Measurements from ENCODE around the gene NR2E1.

NR2E1 gene

DNA sequence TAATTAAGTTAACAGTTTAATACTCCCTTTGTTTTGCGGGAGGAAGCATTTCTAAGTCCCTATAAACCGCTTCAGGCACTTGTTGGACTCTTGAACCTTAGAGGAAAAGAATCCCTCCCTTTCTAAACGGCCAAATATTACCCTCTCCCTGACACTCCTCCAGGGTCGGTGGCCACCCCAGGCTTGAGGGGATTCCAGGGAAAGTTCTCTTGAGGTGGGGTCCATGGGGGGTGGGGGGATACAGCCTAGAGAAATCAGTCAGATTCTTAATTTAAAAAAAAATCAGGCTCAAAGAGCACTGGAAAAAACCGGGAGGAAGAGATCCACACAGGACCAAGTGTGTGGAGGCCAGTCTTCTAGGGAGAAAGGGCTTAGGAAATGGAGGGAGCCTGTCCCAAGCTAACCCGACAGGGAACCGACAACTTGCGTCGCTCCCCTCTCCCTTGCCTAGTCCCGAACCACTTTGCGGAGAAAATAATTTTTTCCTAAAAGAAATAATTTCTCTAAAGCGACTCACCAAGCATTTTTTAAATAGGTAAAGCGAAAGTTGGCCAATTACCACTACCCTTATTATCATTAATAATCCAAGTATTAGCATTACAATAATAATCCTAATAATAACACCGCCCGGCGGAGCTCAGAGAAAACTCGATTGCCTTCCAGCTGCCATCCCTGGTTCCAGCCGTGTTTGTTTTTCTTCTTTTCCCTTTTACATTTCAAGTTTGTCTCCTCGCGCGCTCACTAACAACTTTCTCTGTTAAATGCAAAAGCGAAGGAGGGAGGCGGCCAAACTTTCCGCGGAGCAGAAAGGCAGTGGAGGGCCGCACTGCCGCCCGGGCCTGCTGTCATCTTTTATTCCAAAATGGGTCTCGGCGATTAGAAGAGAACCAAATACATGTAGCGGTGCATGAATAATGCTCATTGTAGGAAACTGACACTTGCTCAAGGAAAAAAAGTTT, 4.8 kb downstream of the NR2E1 start:
- H3K79me1 ChIP-seq (replicated peaks; ENCODE audit: low read length, poor library complexity, severe bottlenecking): no peaks in the 10 kb centered on the region
- H3K18ac ChIP-seq (ENCODE audit: low read depth in 1 of 2, low read length in 2 of 2): no peak overlapping the region
- no peak for DNase-seq
- H3K4ac ChIP-seq (ENCODE audit: low read depth in 1 of 2, low read length in 2 of 2): no peak overlapping the region
- H3K4me1 ChIP-seq (ENCODE audit: control insufficient read depth, insufficient read depth, low read depth, low read length): peaks cover 48% of the 10 kb centered on the region
- no peak overlapping the region for H2BK12ac ChIP-seq (ENCODE audit: low read length in 2 of 2)
- no peak overlapping the region for H4K8ac ChIP-seq (ENCODE audit: low read length)
- no peak overlapping the region for H4K91ac ChIP-seq (ENCODE audit: low read length)
- peak overlapping the region; percentile 44 for H3K4me2 ChIP-seq (ENCODE audit: low read length, poor library complexity, severe bottlenecking)
- no peak overlapping the region for H3K4me3 ChIP-seq (ENCODE audit: insufficient read depth in 1 of 2, low read depth in 1 of 2, low read length in 2 of 2)
- H2BK15ac ChIP-seq (ENCODE audit: low read depth, poor library complexity, severe bottlenecking): no peak overlapping the region
- no peak overlapping the region for H2BK5ac ChIP-seq (ENCODE audit: low read depth, low read length, poor library complexity, severe bottlenecking)
- H3K27ac ChIP-seq (ENCODE audit: low read length, poor library complexity, severe bottlenecking): no peak overlapping the region
- no peaks in the 10 kb centered on the region for H3K36me3 ChIP-seq (ENCODE audit: control insufficient read depth in 1 of 2, insufficient read depth in 2 of 2, low read depth in 1 of 2, low read length in 2 of 2)
- no peak overlapping the region for H3K23ac ChIP-seq (ENCODE audit: low read length in 2 of 2)
- no peak overlapping the region for H2AFZ ChIP-seq (ENCODE audit: low read depth, low read length)
- peaks cover 93 to 100% of the 10 kb centered on the region in 2 experiments for H3K27me3 ChIP-seq (ENCODE audit: control insufficient read depth in 1 of 2, insufficient read depth in 1 of 2, low read length in 2 of 2)
- no peak overlapping the region for H2AK5ac ChIP-seq (ENCODE audit: low read length, severe bottlenecking)
- H3K9me3 ChIP-seq (ENCODE audit: control insufficient read depth, low read length): peaks cover 13% of the 10 kb centered on the region
- 3% methylated on average over 29 of the region's 31 CpGs for WGBS
- no peak overlapping the region for H3K14ac ChIP-seq (ENCODE audit: low read length in 2 of 2)
- no peak overlapping the region for H3K9ac ChIP-seq (ENCODE audit: low read length)
- no peak overlapping the region for H2BK120ac ChIP-seq (ENCODE audit: low read depth, low read length)

DNA sequence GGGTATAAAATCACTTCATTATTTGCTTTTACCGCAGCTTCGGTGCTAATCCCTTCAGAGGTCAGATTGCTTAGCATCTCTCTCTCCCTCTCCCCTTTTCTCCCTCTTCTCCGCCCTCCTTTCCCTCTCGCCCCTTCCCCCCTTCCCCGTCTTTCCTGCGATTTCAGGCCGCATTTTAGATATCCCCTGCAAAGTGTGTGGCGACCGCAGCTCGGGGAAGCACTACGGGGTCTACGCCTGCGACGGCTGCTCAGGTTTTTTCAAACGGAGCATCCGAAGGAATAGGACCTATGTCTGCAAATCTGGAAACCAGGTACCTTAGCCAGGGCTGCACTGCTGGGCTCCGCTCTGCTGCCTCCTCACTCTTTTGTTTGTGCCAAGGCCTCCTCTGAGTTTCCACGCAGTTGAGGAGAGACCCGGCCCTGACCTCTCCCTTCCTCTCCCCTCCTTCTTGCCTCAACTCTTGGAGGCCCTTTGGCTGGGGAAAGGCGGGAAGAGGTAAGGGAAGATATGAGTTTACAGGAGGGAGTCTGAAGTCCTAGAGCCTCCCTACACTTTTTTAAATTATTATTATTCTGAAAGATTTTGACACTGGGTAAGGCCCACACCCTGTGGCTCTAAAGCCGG, 5.6 kb downstream of the NR2E1 start:
- Histone ChIP-seq H2BK120ac (ENCODE audit: low read depth, low read length) (no peak overlapping the region), H4K8ac (ENCODE audit: low read length) (no peak overlapping the region), H3K27me3 (ENCODE audit: control insufficient read depth in 1 of 2, insufficient read depth in 1 of 2, low read length in 2 of 2) (peaks cover 93 to 100% of the 10 kb centered on the region in 2 experiments), H3K23ac (ENCODE audit: low read length in 2 of 2) (no peak overlapping the region), H3K18ac (ENCODE audit: low read depth in 1 of 2, low read length in 2 of 2) (no peak overlapping the region), H3K27ac (ENCODE audit: low read length, poor library complexity, severe bottlenecking) (no peak overlapping the region), H2AK5ac (ENCODE audit: low read length, severe bottlenecking) (no peak overlapping the region), H3K4me3 (ENCODE audit: insufficient read depth in 1 of 2, low read depth in 1 of 2, low read length in 2 of 2) (no peak overlapping the region), H3K4me1 (ENCODE audit: control insufficient read depth, insufficient read depth, low read depth, low read length) (peaks cover 51% of the 10 kb centered on the region), H3K9me3 (ENCODE audit: control insufficient read depth, low read length) (peaks cover 13% of the 10 kb centered on the region), H3K14ac (ENCODE audit: low read length in 2 of 2) (no peak overlapping the region), H2BK5ac (ENCODE audit: low read depth, low read length, poor library complexity, severe bottlenecking) (no peak overlapping the region), H4K91ac (ENCODE audit: low read length) (no peak overlapping the region), H3K79me1 (replicated peaks; ENCODE audit: low read length, poor library complexity, severe bottlenecking) (no peaks in the 10 kb centered on the region), H3K36me3 (ENCODE audit: control insufficient read depth in 1 of 2, insufficient read depth in 2 of 2, low read depth in 1 of 2, low read length in 2 of 2) (no peaks in the 10 kb centered on the region), H2BK15ac (ENCODE audit: low read depth, poor library complexity, severe bottlenecking) (no peak overlapping the region), H2BK12ac (ENCODE audit: low read length in 2 of 2) (no peak overlapping the region), H3K9ac (ENCODE audit: low read length) (no peak overlapping the region), H3K4me2 (ENCODE audit: low read length, poor library complexity, severe bottlenecking) (no peak overlapping the region), H2AFZ (ENCODE audit: low read depth, low read length) (no peak overlapping the region), H3K4ac (ENCODE audit: low read depth in 1 of 2, low read length in 2 of 2) (no peak overlapping the region)
- DNase-seq: no peak
- WGBS: 2% methylated on average over 17 of the region's 21 CpGs

DNA sequence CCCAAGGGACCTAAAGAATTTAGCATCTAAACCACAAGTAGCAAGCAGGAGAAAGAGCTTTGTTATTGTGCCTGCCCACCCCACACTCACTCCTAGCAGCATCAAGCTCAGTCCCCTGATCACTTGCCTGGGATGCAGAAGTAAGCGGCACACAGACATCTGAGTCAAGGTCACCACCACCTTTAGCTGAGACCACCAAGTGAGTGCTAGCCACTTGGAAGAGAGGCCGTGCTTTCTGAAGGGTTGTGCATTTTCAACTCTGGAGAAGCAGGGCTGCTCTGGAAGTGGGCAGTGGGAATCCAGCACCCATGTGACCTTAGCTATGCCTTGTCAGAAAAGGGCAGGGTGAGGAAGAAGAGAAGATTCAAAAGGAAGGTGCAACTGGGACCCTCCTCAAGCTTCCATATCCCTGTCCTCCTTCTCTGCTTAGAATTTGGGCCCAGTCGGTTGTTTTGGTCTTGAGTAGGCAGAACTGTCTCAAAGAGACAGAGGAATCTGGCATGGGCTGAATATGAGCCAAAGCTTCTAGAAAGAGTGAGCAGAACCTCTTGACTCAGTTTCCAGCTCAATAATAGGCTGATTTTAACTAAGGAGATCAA, 6.2 kb downstream of the NR2E1 start:
- no peak for DNase-seq
- H3K23ac ChIP-seq (ENCODE audit: low read length in 2 of 2): no peak overlapping the region
- H3K36me3 ChIP-seq (ENCODE audit: control insufficient read depth in 1 of 2, insufficient read depth in 2 of 2, low read depth in 1 of 2, low read length in 2 of 2): no peaks in the 10 kb centered on the region
- H3K14ac ChIP-seq (ENCODE audit: low read length in 2 of 2): no peak overlapping the region
- H2AK5ac ChIP-seq (ENCODE audit: low read length, severe bottlenecking): no peak overlapping the region
- peaks cover 93 to 100% of the 10 kb centered on the region in 2 experiments for H3K27me3 ChIP-seq (ENCODE audit: control insufficient read depth in 1 of 2, insufficient read depth in 1 of 2, low read length in 2 of 2)
- no peak overlapping the region for H3K18ac ChIP-seq (ENCODE audit: low read depth in 1 of 2, low read length in 2 of 2)
- no peak overlapping the region for H3K4me3 ChIP-seq (ENCODE audit: insufficient read depth in 1 of 2, low read depth in 1 of 2, low read length in 2 of 2)
- H3K4me2 ChIP-seq (ENCODE audit: low read length, poor library complexity, severe bottlenecking): no peak overlapping the region
- no peaks in the 10 kb centered on the region for H3K79me1 ChIP-seq (replicated peaks; ENCODE audit: low read length, poor library complexity, severe bottlenecking)
- H3K4me1 ChIP-seq (ENCODE audit: control insufficient read depth, insufficient read depth, low read depth, low read length): peaks cover 47% of the 10 kb centered on the region
- H2BK5ac ChIP-seq (ENCODE audit: low read depth, low read length, poor library complexity, severe bottlenecking): no peak overlapping the region
- no peak overlapping the region for H3K4ac ChIP-seq (ENCODE audit: low read depth in 1 of 2, low read length in 2 of 2)
- H4K8ac ChIP-seq (ENCODE audit: low read length): no peak overlapping the region
- H2AFZ ChIP-seq (ENCODE audit: low read depth, low read length): no peak overlapping the region
- no peak overlapping the region for H2BK15ac ChIP-seq (ENCODE audit: low read depth, poor library complexity, severe bottlenecking)
- no peak overlapping the region for H3K27ac ChIP-seq (ENCODE audit: low read length, poor library complexity, severe bottlenecking)
- H4K91ac ChIP-seq (ENCODE audit: low read length): no peak overlapping the region
- WGBS: 25% methylated on average over 2 of the region's 3 CpGs
- no peak overlapping the region for H2BK120ac ChIP-seq (ENCODE audit: low read depth, low read length)
- peaks cover 13% of the 10 kb centered on the region for H3K9me3 ChIP-seq (ENCODE audit: control insufficient read depth, low read length)
- no peak overlapping the region for H2BK12ac ChIP-seq (ENCODE audit: low read length in 2 of 2)
- no peak overlapping the region for H3K9ac ChIP-seq (ENCODE audit: low read length)

All from mesenchymal stem cell (in vitro differentiated cells and primary cell).